ENCODE data around the gene RMND1.
A peak's percentile ranks its signal among the peaks of the same experiment; 100 is the strongest.
"Not testable (repeated sequence)": the region's sequence is repeated elsewhere in the genome, so short reads cannot be mapped to it uniquely, and the experiment has no call there.

Gene RMND1

DNA sequence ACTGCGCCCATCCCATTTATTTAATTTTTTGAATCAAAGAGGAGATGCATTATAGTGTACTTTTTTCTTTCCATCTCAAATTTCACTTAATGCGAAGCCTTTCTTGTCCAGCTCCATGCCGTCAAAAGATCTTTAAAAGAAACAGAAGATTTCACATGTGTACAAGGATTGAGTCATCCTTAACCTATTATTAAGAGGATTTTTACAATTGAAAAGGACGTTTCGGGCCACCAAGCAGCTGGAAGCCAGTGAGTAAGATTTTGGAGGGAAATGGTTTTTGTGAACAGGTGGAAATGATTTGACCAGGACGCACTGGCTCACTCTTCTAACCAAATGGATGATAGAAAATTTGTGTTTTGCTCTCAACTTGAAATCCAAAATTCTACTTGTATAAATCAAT is 26.7 kb upstream of the RMND1 start:
- Histone ChIP-seq H3K4me1 (peaks cover 13% of the 10 kb centered on the region), H3K4me3 (no peak overlapping the region), H3K36me3 (replicated peaks) (no peaks in the 10 kb centered on the region), H3K9me3 (no peaks in the 10 kb centered on the region), H3K27me3 (ENCODE audit: low read depth) (no peaks in the 10 kb centered on the region)
- DNase-seq (ENCODE audit: low spot score in 2 of 2) = peak; percentile 41 to 79
- in situ Hi-C loops (cut with MboI; ENCODE audit: low sequenced_read_pairs) = no loop called here

DNA sequence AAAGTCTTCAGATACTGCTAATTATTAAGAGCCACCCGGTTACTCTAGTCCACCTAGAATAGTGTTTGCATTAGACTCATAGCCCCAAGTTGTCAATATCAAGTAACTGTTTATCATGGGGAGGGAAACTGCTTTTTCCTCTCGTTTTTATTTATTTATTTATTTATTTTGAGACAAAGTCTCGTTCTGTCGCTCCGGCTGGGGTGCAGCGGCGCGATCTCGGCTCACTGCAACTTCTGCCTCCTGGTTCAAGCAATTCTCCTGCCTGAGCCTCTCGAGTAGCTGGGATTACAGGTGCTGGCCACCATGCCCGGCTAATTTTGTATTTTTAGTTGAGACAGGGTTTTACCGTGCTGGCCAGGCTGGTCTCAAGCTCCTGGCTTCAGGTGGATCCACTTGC is 25.8 kb upstream of the RMND1 start:
- no peak for DNase-seq (ENCODE audit: low spot score in 2 of 2)
- no peaks in the 10 kb centered on the region for H3K9me3 ChIP-seq
- peaks cover 13% of the 10 kb centered on the region for H3K4me1 ChIP-seq
- no peaks in the 10 kb centered on the region for H3K27me3 ChIP-seq (ENCODE audit: low read depth)
- in situ Hi-C loops (cut with MboI; ENCODE audit: low sequenced_read_pairs) = no loop called here
- no peaks in the 10 kb centered on the region for H3K36me3 ChIP-seq (replicated peaks)
- H3K4me3 ChIP-seq = no peak overlapping the region

DNA sequence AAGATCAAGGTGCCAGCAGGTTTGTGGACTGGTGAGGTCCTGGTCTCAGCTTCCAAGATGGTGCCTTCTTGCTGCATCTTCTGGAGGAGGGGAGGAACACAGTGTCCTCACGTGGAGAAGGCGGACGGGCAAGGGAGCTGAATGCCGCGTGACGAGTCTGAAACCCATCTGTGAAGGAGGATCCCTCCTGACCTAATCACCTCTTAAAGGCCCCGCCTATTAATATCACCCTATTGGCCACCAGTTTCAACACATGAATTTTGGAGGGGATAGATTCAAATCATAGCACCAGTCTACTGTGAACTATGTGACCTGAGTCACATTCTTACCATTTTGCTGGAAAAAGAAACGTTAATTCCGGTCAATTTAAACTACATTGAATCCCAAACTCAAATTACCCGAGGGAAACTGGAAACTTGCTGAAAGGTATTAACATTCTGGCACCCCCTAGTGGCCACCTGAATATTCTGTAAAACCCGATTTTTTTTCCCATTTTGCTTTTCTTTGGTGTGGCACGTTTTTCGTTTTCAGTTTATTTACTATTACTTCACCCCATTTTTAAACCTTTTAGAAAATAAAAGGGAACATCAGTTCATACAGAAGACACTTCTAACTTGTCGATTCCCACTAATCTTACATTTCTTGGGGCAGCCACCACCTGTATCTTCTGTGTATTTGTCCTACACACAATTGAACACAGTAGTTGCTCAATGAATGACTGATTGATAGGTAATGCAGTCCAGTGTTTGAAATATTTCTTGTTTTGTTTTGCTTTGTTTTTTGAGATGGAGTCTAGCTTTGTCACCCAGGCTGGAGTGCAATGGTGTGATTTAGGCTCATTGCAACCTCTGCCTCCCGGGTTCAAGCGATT is 24.0 kb upstream of the RMND1 start:
- Histone ChIP-seq H3K9me3 (no peaks in the 10 kb centered on the region), H3K27me3 (ENCODE audit: low read depth) (no peaks in the 10 kb centered on the region), H3K36me3 (replicated peaks) (no peaks in the 10 kb centered on the region), H3K4me1 (peaks cover 17% of the 10 kb centered on the region), H3K4me3 (no peak overlapping the region)
- peak; percentile 56 to 71 for DNase-seq (ENCODE audit: low spot score in 2 of 2)
- in situ Hi-C loops (cut with MboI; ENCODE audit: low sequenced_read_pairs) = no loop called here

DNA sequence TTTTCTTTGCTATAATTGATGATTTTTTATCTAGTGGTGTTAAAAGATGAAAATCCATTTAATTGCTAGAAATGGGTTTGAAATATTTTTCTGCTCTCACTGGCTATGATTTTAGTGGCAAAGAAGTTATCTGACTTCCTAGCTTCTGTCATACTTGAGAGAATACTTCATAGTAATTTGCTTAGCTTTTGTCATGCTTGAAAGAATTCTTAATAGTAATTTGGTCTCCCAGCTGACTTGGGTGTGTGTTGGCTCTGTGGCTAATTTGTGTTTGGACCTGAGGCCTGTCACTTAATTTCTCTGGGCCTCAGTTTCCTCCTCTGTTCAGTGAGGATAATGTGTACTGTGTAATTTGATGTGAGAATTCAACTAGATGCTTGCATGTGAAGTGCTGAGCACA is 12.8 kb upstream of the RMND1 start:
- Histone ChIP-seq H3K4me1 (peaks cover 20% of the 10 kb centered on the region), H3K9me3 (no peaks in the 10 kb centered on the region), H3K4me3 (no peak overlapping the region), H3K27me3 (ENCODE audit: low read depth) (no peaks in the 10 kb centered on the region), H3K36me3 (replicated peaks) (peaks cover 64% of the 10 kb centered on the region)
- in situ Hi-C loops (cut with MboI; ENCODE audit: low sequenced_read_pairs) = loop anchor here (25.0 kb wide), 1 partner anchor 1523 kb away; the partner anchor contains the start of gene FBXO5
- no peak for DNase-seq (ENCODE audit: low spot score in 2 of 2)

DNA sequence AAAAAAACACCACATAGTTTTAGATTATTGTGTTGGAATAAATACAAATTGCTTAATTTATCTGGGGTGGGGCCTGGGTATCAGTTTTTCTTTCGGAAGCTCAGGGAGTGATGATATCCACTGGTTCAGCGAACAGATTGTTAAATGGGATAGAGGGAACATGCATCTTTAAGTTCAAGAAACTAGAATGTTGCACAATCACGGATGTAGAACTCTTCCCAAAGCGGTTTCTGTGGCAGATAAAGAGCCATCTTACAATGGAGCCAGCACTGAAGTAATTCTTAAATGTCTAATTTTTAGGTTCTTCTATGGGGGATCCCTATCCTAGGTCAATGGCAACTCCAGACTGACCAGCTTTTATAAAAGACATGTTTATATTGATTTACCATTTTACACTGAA is 9.7 kb upstream of the RMND1 start:
- in situ Hi-C loops (cut with MboI; ENCODE audit: low sequenced_read_pairs) = loop anchor here (25.0 kb wide), 1 partner anchor 1526 kb away; the partner anchor contains the start of gene FBXO5
- Histone ChIP-seq H3K9me3 (no peaks in the 10 kb centered on the region), H3K4me3 (no peak overlapping the region), H3K36me3 (replicated peaks) (peaks cover 79% of the 10 kb centered on the region), H3K4me1 (peaks cover 21% of the 10 kb centered on the region), H3K27me3 (ENCODE audit: low read depth) (no peaks in the 10 kb centered on the region)
- DNase-seq (ENCODE audit: low spot score in 2 of 2) = no peak

DNA sequence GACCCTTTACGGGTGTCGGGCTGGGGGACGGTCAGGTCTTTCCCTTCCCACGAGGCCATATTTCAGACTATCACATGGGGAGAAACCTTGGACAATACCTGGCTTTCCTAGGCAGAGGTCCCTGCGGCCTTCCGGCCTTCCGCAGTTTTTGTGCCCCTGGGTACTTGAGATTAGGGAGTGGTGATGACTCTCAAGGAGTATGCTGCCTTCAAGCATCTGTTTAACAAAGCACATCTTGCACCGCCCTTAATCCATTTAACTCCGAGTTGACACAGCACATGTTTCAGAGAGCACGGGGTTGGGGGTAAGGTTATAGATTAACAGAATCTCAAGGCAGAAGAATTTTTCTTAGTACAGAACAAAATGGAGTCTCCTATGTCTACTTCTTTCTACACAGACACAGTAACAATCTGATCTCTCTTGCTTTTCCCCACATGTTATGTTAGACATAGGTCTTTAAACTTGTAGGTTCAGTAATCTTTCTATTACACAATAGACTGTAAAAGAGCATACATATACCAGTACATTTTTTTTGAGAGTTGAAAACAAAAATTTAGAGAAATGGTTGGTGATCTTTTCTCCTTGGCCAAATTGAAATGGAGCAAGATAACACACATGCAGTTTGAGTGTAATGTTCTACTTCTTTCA is 3.9 kb upstream of the RMND1 start:
- not testable (repeated sequence) for H3K27me3 ChIP-seq (ENCODE audit: low read depth); H3K9me3 ChIP-seq
- peak; percentile 58 to 84 for DNase-seq (ENCODE audit: low spot score in 2 of 2)
- peak overlapping the region; percentile 2; the same call in 1 of the 2 replicates for H3K4me3 ChIP-seq
- in situ Hi-C loops (cut with MboI; ENCODE audit: low sequenced_read_pairs) = loop anchor here (25.0 kb wide), 1 partner anchor 1531 kb away; the partner anchor contains the start of gene FBXO5
- peaks cover 30% of the 10 kb centered on the region for H3K4me1 ChIP-seq
- H3K36me3 ChIP-seq (replicated peaks) = peaks cover 36% of the 10 kb centered on the region

DNA sequence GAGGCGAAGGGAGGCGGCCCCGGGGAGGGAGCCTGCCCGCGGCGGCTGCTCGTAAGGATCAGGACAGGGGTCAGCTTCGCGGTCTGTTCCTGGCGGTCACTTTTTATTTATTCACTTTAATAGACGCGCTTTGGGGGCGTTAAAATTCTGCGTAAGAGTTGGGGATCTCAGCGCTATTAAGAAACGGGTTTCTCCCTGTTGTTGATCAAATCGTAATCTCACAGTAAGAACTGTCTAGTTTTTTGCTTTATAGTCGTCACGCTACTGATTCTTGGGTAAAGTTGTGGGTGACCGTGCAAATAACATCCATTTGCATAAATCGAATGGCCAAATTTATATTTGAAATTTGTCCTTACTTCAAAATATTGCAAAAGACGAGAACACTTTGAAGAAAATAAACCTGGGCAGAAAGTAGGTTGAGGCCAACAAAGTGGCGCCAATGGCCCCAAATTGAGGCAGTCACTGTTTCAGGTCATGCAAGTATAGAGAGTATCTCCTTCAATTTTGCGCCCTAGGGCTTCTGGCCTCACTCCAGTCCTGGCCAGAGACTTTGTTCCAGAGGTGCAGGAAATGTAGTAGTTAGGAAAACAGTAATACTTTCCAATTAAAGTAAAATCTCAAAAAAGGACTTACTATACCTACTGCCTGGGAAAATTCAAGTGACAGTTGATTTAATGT is 963 bp upstream of the RMND1 start:
- Histone ChIP-seq H3K4me1 (peaks cover 30% of the 10 kb centered on the region), H3K9me3 (no peaks in the 10 kb centered on the region), H3K27me3 (ENCODE audit: low read depth) (no peaks in the 10 kb centered on the region), H3K4me3 (peak overlapping the region; percentile 86), H3K36me3 (replicated peaks) (peaks cover 12% of the 10 kb centered on the region)
- peak in 1 of 2 experiments; percentile 77 for DNase-seq (ENCODE audit: low spot score in 2 of 2)
- in situ Hi-C loops (cut with MboI; ENCODE audit: low sequenced_read_pairs) = loop anchor here (25.0 kb wide), 1 partner anchor 1534 kb away; the partner anchor contains the start of gene FBXO5

DNA sequence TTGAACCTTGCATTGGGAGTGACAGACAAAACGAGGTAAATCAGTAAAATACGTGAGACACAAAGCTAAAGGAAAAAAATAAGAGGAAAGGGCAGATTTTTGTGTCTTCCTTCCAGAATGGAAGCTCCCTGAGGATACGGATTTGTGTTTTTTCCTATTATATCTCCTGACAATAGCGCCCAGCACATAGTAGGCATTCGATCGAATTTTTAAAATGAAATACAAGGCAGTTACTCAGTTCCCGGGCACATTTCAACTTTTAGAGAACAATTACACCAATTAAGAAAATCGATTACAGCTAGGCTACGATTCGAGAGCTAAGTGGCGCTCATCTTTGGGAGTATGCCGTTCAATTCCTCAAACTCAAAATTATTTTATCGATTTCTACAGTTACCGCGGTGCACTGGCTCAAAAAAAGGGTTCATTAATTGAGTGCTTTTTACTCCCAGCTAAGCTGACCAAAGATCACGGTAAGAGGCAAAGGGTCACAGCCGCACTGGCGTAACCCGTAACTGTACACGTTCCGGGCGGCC is 443 bp downstream of the RMND1 start:
- no peak for DNase-seq (ENCODE audit: low spot score in 2 of 2)
- in situ Hi-C loops (cut with MboI; ENCODE audit: low sequenced_read_pairs) = loop anchor here (25.0 kb wide), 1 partner anchor 1536 kb away; the partner anchor contains the start of gene FBXO5
- H3K27me3 ChIP-seq (ENCODE audit: low read depth) = no peaks in the 10 kb centered on the region
- H3K4me1 ChIP-seq = peaks cover 22% of the 10 kb centered on the region
- H3K4me3 ChIP-seq = peak overlapping the region; percentile 86
- H3K9me3 ChIP-seq = no peaks in the 10 kb centered on the region
- H3K36me3 ChIP-seq (replicated peaks) = no peaks in the 10 kb centered on the region; the same call in 1 of the 2 replicates

DNA sequence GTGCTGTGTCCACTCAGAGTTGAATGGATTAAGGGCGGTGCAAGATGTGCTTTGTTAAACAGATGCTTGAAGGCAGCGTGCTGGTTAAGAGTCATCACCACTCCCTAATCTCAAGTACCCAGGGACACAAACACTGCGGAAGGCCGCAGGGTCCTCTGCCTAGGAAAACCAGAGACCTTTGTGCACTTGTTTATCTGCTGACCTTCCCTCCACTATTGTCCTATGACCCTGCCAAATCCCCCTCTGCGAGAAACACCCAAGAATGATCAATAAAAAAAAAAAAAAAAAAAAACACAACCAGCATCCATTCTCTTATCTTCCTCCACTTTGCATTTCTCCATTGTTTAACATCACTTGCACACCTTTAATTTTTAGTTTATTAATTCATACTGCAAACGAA is 998 bp downstream of the RMND1 start:
- peak overlapping the region; percentile 86 for H3K4me3 ChIP-seq
- peaks cover 16% of the 10 kb centered on the region for H3K4me1 ChIP-seq
- not testable (repeated sequence) for H3K9me3 ChIP-seq; H3K27me3 ChIP-seq (ENCODE audit: low read depth); DNase-seq (ENCODE audit: low spot score in 2 of 2); H3K36me3 ChIP-seq (replicated peaks)
- in situ Hi-C loops (cut with MboI; ENCODE audit: low sequenced_read_pairs) = loop anchor here (25.0 kb wide), 1 partner anchor 1536 kb away; the partner anchor contains the start of gene FBXO5

DNA sequence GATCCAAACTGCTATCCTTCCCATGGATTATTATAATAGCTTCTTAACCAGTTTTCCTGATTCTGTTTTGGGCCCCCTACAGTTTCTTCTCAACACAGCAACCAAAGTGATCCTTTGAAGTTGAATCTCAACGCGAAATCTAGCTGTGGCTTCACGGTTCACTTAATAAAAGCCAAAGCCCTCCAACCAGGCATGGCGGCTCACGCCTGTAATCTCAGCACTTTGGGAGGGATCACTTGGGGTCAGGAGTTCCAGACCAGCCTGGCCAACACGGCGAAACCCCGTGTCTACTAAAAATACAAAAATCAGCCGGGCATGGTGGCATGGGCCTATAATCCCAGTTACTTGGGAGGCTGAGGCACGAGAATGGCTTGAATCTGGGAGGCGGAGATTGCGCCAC is 3.3 kb downstream of the RMND1 start:
- Histone ChIP-seq H3K27me3 (ENCODE audit: low read depth) (no peaks in the 10 kb centered on the region), H3K36me3 (replicated peaks) (peaks cover 3% of the 10 kb centered on the region), H3K4me1 (peaks cover under 1% of the 10 kb centered on the region; the same call in 1 of the 2 replicates), H3K4me3 (no peak overlapping the region), H3K9me3 (no peaks in the 10 kb centered on the region)
- no peak for DNase-seq (ENCODE audit: low spot score in 2 of 2)
- in situ Hi-C loops (cut with MboI; ENCODE audit: low sequenced_read_pairs) = loop anchor here (25.0 kb wide), 1 partner anchor 814 kb away; no protein-coding TSS in a partner anchor

DNA sequence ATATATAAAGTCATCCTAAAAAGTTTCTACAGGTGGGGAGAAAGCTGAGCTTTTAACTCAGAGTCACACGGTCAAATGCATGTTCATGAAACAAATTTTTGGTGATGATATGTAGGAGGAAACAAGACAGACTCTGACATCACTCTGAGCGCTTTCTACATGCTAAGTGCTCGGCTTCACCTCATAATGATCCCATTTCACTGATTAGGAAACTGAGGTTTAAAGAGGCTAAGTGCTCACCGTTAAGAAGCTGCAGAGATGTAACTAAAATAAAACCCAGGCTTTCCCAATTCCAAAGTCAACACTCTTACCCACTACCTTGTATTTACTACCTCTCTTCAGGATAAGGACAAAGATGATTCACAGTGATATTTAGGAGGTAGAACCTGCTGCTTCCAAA is 4.7 kb downstream of the RMND1 start:
- in situ Hi-C loops (cut with MboI; ENCODE audit: low sequenced_read_pairs) = loop anchor here (25.0 kb wide), 1 partner anchor 815 kb away; no protein-coding TSS in a partner anchor
- Histone ChIP-seq H3K4me3 (no peak overlapping the region), H3K9me3 (no peaks in the 10 kb centered on the region), H3K36me3 (replicated peaks) (peaks cover 3% of the 10 kb centered on the region), H3K4me1 (no peaks in the 10 kb centered on the region), H3K27me3 (ENCODE audit: low read depth) (no peaks in the 10 kb centered on the region)
- DNase-seq (ENCODE audit: low spot score in 2 of 2) = no peak

DNA sequence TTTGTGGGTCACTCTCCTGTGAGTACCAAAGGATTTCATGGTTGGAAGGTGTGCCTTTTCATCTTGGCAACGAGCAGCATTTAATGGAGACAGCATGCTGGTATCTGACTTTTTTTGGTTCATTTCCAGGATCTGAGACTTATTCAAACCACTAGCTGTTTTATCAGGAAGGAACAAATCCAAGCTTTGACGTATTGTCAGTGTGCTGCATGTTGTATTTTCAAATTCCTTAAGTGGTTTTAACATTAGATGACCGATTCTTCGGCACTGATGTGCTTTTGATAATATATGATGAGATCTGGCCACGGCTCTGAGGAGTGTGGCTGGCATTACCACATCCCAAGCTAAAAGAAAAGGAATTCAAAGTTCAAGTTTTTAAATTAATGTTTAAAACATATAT is 6.4 kb downstream of the RMND1 start:
- Histone ChIP-seq H3K4me1 (no peaks in the 10 kb centered on the region), H3K36me3 (replicated peaks) (peaks cover 3% of the 10 kb centered on the region), H3K27me3 (ENCODE audit: low read depth) (no peaks in the 10 kb centered on the region), H3K4me3 (no peak overlapping the region), H3K9me3 (no peaks in the 10 kb centered on the region)
- in situ Hi-C loops (cut with MboI; ENCODE audit: low sequenced_read_pairs) = loop anchor here (25.0 kb wide), 1 partner anchor 817 kb away; no protein-coding TSS in a partner anchor
- DNase-seq (ENCODE audit: low spot score in 2 of 2) = no peak

Measured in HAP-1 (cell line).